SU-DHL-6 (cell line): Measurements from ENCODE around the gene SH3PXD2A.

Experiments
- H2AFZ ChIP-seq: fragments of 200-600 bp; sonication (generic); 2 replicates; pipeline ENCODE4 v1.6.1; 2014; ENCODE audit warnings: low read depth, mild to moderate bottlenecking, moderate library complexity, mixed read lengths, antibody characterized with exemption, low read length; ENCODE audit not compliant: severe bottlenecking
- H3F3A ChIP-seq: fragments of 200-600 bp; shearing (Covaris generic); 2 replicates; pipeline ENCODE4 v1.6.0; 2016; ENCODE audit warnings: antibody characterized with exemption, mild to moderate bottlenecking; ENCODE audit not compliant: insufficient read depth
- H3K27ac ChIP-seq: fragments of 200-600 bp; sonication (generic); 2 replicates; pipeline ENCODE4 v1.5.1; 2016; ENCODE audit warnings: low read depth, mild to moderate bottlenecking, low read length, moderate library complexity, mixed read lengths
- H3K27me3 ChIP-seq: fragments of 200-600 bp; sonication (generic), shearing (Covaris generic); 2 replicates; pipeline ENCODE4 v1.6.0; 2014; ENCODE audit warnings: mild to moderate bottlenecking, low read length
- H3K36me3 ChIP-seq: fragments of 200-600 bp; sonication (generic); 2 replicates; pipeline ENCODE4 v1.6.1; 2014; ENCODE audit warnings: mild to moderate bottlenecking, low read length, mixed read lengths
- H3K4me2 ChIP-seq: fragments of 300-600, 200-600 bp; shearing (Covaris generic), sonication (generic); 2 replicates; pipeline ENCODE4 v1.6.0; 2014; ENCODE audit warnings: low read length, low read depth, mild to moderate bottlenecking; ENCODE audit not compliant: poor library complexity, severe bottlenecking
- H3K4me3 ChIP-seq: fragments of 200-600 bp; sonication (generic); 2 replicates; pipeline ENCODE4 v1.5.1; 2014; ENCODE audit warnings: antibody characterized with exemption, low read length, mild to moderate bottlenecking, mixed read lengths; ENCODE audit not compliant: insufficient read depth, poor library complexity, severe bottlenecking
- H3K79me2 ChIP-seq: fragments of 200-600 bp; sonication (generic); 2 replicates; pipeline ENCODE4 v1.6.1; 2014; ENCODE audit warnings: mild to moderate bottlenecking, low read length, moderate library complexity; ENCODE audit not compliant: insufficient read depth
- H3K9ac ChIP-seq: fragments of 200-600 bp; sonication (generic); 2 replicates; pipeline ENCODE4 v1.7.0; 2014; ENCODE audit warnings: mild to moderate bottlenecking, low read length
- H3K9me2 ChIP-seq: fragments of 200-600 bp; sonication (generic); replicated peaks from 2 replicates; pipeline ENCODE4 v1.6.1; 2014; ENCODE audit warnings: low read length; ENCODE audit not compliant: insufficient read depth
- H3K9me3 ChIP-seq: fragments of 200-600 bp; sonication (generic); 2 replicates; pipeline ENCODE4 v1.6.1; 2014; ENCODE audit warnings: low read length, mixed read lengths; ENCODE audit not compliant: insufficient read depth
- H4K20me1 ChIP-seq: fragments of 200-600 bp; sonication (generic); 2 replicates; pipeline ENCODE4 v1.6.1; 2014; ENCODE audit warnings: low read depth, mild to moderate bottlenecking, antibody characterized with exemption, low read length, moderate library complexity, mixed read lengths
- CTCF ChIP-seq: fragments of 200-600 bp; sonication (generic); IDR thresholded peaks from one replicate; pipeline ENCODE4 v1.5.1; 2017; ENCODE audit warnings: antibody characterized with exemption, mild to moderate bottlenecking, low read length, moderate library complexity; ENCODE audit not compliant: insufficient read depth, poor library complexity, severe bottlenecking
- EZH2phosphoT487 ChIP-seq: fragments of 200-600 bp; sonication (generic), shearing (Covaris generic); conservative IDR thresholded peaks from 2 replicates; pipeline ENCODE4 v1.6.1; 2018; ENCODE audit warnings: mild to moderate bottlenecking, antibody characterized with exemption, low read length, moderate library complexity, mixed read lengths

Gene SH3PXD2A

GRCh38 chr10:103799341-103799740 is 56.0 kb downstream of the SH3PXD2A start:
- TF ChIP-seq CTCF (no peak), EZH2phosphoT487 (no peak)

GRCh38 chr10:103798511-103798910 is 56.9 kb downstream of the SH3PXD2A start:
- H3K9me2 ChIP-seq = no peaks in the 10 kb centered on the region
- H3K27me3 ChIP-seq = no peaks in the 10 kb centered on the region
- H4K20me1 ChIP-seq = no peaks in the 10 kb centered on the region
- no peaks in the 10 kb centered on the region for H3K36me3 ChIP-seq
- no peaks in the 10 kb centered on the region for H3K9me3 ChIP-seq
- H3K4me3 ChIP-seq = no peak overlapping the region
- H3K9ac ChIP-seq = no peak overlapping the region
- TF ChIP-seq EZH2phosphoT487 = no peak
- TF ChIP-seq CTCF = no peak
- H3K4me2 ChIP-seq = no peak overlapping the region
- no peak overlapping the region for H3K27ac ChIP-seq
- no peaks in the 10 kb centered on the region for H3F3A ChIP-seq
- no peaks in the 10 kb centered on the region for H3K79me2 ChIP-seq
- no peak overlapping the region for H2AFZ ChIP-seq

More at GRCh38 chr10:103799341-103799740, 56.0 kb downstream of the SH3PXD2A start:
- H3K9me3 ChIP-seq = no peaks in the 10 kb centered on the region
- H3F3A ChIP-seq = no peaks in the 10 kb centered on the region
- H3K27me3 ChIP-seq = no peaks in the 10 kb centered on the region
- H3K9ac ChIP-seq = no peak overlapping the region
- H3K4me3 ChIP-seq = no peak overlapping the region
- no peak overlapping the region for H3K27ac ChIP-seq
- H2AFZ ChIP-seq = no peak overlapping the region
- H3K36me3 ChIP-seq = no peaks in the 10 kb centered on the region
- H4K20me1 ChIP-seq = no peaks in the 10 kb centered on the region
- H3K79me2 ChIP-seq = no peaks in the 10 kb centered on the region
- no peaks in the 10 kb centered on the region for H3K9me2 ChIP-seq
- H3K4me2 ChIP-seq = no peak overlapping the region

DNA sequence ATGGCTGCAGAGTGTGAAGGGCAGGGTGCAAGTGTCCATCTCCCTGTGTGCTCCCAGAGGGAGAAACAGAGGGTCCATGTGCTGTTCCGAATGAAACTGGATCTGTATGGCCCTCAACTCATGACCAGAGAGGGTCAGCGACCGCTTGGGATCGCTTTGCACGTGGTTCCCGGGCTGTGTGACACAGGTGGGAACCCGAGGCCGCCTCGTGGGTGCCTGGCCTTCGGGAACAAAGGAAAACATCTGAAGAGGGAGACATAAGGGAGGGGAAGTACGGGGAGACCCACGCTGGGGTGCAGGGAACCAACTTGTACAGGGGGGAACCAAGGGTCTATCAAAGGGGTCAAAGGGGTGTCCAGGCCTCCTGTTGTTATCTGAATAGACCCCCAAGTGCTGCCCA is 57.5 kb downstream of the SH3PXD2A start:
- no peak overlapping the region for H2AFZ ChIP-seq
- no peak overlapping the region for H3K4me3 ChIP-seq
- no peaks in the 10 kb centered on the region for H3K27me3 ChIP-seq
- no peaks in the 10 kb centered on the region for H3K9me3 ChIP-seq
- TF ChIP-seq CTCF (no peak), EZH2phosphoT487 (no peak)
- no peaks in the 10 kb centered on the region for H3F3A ChIP-seq
- no peaks in the 10 kb centered on the region for H3K36me3 ChIP-seq
- no peak overlapping the region for H3K4me2 ChIP-seq
- H3K9ac ChIP-seq = no peak overlapping the region
- no peaks in the 10 kb centered on the region for H4K20me1 ChIP-seq
- no peaks in the 10 kb centered on the region for H3K9me2 ChIP-seq
- no peak overlapping the region for H3K27ac ChIP-seq
- no peaks in the 10 kb centered on the region for H3K79me2 ChIP-seq
